OCI-LY1 (cell line): ENCODE results near the gene CREM.

ENCODE experiments used
- H2AFZ ChIP-seq: fragments of 200-600 bp; sonication (generic), shearing (Covaris generic); 2 replicates; pipeline ENCODE4 v1.6.0; 2014; ENCODE audit warnings: antibody characterized with exemption, mild to moderate bottlenecking, low read length
- H3F3A ChIP-seq: fragments of 200-600 bp; sonication (generic), shearing (Covaris generic); 2 replicates; pipeline ENCODE4 v1.6.0; 2014; ENCODE audit warnings: mild to moderate bottlenecking, antibody characterized with exemption, low read length, moderate library complexity; ENCODE audit not compliant: insufficient read depth
- H3K27ac ChIP-seq: fragments of 200-600 bp; sonication (generic); 2 replicates; pipeline ENCODE4 v1.5.1; 2014; ENCODE audit warnings: low read length, mixed run types, mild to moderate bottlenecking, low read depth; ENCODE audit not compliant: poor library complexity, severe bottlenecking
- H3K27me3 ChIP-seq: fragments of 200-600 bp; sonication (generic); 2 replicates; pipeline ENCODE4 v1.6.0; 2014; ENCODE audit warnings: antibody characterized with exemption, mild to moderate bottlenecking, low read length, moderate library complexity; ENCODE audit not compliant: insufficient read depth
- H3K36me3 ChIP-seq: fragments of 200-600 bp; sonication (generic); 2 replicates; pipeline ENCODE4 v1.6.1; 2014; ENCODE audit warnings: mild to moderate bottlenecking, antibody characterized with exemption, low read length, moderate library complexity, mixed read lengths; ENCODE audit not compliant: insufficient read depth
- H3K4me1 ChIP-seq: fragments of 200-600 bp; sonication (generic); 2 replicates; pipeline ENCODE4 v1.5.1; 2014; ENCODE audit warnings: mild to moderate bottlenecking, low read length, moderate library complexity; ENCODE audit not compliant: insufficient read depth, severe bottlenecking
- H3K4me2 ChIP-seq: fragments of 200-600 bp; sonication (generic), shearing (Covaris generic); 2 replicates; pipeline ENCODE4 v1.6.1; 2014; ENCODE audit warnings: low read length
- H3K4me3 ChIP-seq: fragments of 200-600 bp; sonication (generic); 2 replicates; pipeline ENCODE4 v1.5.1; 2014; ENCODE audit warnings: low read length, low read depth, mild to moderate bottlenecking, mixed read lengths; ENCODE audit not compliant: poor library complexity, severe bottlenecking
- H3K79me2 ChIP-seq: fragments of 200-600 bp; shearing (Covaris generic); 2 replicates; pipeline ENCODE4 v1.6.1; 2016; ENCODE audit warnings: mixed run types, low read length, mixed read lengths; ENCODE audit not compliant: insufficient read depth
- H3K9ac ChIP-seq: fragments of 200-600 bp; sonication (generic), shearing (Covaris generic); 2 replicates; pipeline ENCODE4 v1.6.1; 2014; ENCODE audit warnings: mild to moderate bottlenecking, low read length, mixed read lengths
- H3K9me2 ChIP-seq: fragments of 200-600 bp; sonication (generic), shearing (Covaris generic); 2 replicates; pipeline ENCODE4 v1.6.1; 2014; ENCODE audit warnings: low read depth, mild to moderate bottlenecking, low read length, mixed read lengths
- H3K9me3 ChIP-seq: fragments of 200-600 bp; shearing (Covaris generic); 2 replicates; pipeline ENCODE4 v1.6.1; 2014; ENCODE audit warnings: low read length, mixed read lengths
- H4K20me1 ChIP-seq: fragments of 200-600 bp; sonication (generic), shearing (Covaris generic); 2 replicates; pipeline ENCODE4 v1.6.0; 2016; ENCODE audit warnings: mild to moderate bottlenecking, low read length; ENCODE audit not compliant: insufficient read depth
- CTCF ChIP-seq: fragments of 200-600 bp; sonication (generic), shearing (Covaris generic); IDR thresholded peaks from 2 replicates; pipeline ENCODE4 v1.5.1; 2017; ENCODE audit warnings: mild to moderate bottlenecking, antibody characterized with exemption, low read length, moderate library complexity, mixed read lengths
- EZH2 ChIP-seq: fragments of 200-600 bp; sonication (generic), shearing (Covaris generic); IDR thresholded peaks from 2 replicates; pipeline ENCODE4 v1.8.0; 2017; ENCODE audit warnings: borderline replicate concordance, mixed run types, mild to moderate bottlenecking, antibody characterized with exemption, low read length, moderate library complexity, mixed read lengths

The CREM gene

GRCh38 chr10:35208536-35208935 lies 81.9 kb downstream of the CREM start:
- Histone ChIP-seq H3K27me3 (no peaks in the 10 kb centered on the region), H3K36me3 (no peaks in the 10 kb centered on the region), H3K4me2 (no peak overlapping the region), H3K9ac (no peak overlapping the region), H3K79me2 (no peaks in the 10 kb centered on the region), H3F3A (no peaks in the 10 kb centered on the region), H3K9me2 (no peaks in the 10 kb centered on the region), H4K20me1 (no peaks in the 10 kb centered on the region), H3K4me3 (no peak overlapping the region), H3K4me1 (no peaks in the 10 kb centered on the region), H3K9me3 (no peaks in the 10 kb centered on the region), H3K27ac (no peak overlapping the region), H2AFZ (no peak overlapping the region)
- no peak for TF ChIP-seq CTCF
- no peak for TF ChIP-seq EZH2

GRCh38 chr10:35208949-35209613 lies 82.4 kb downstream of the CREM start:
- H3K27ac ChIP-seq: no peak overlapping the region

DNA sequence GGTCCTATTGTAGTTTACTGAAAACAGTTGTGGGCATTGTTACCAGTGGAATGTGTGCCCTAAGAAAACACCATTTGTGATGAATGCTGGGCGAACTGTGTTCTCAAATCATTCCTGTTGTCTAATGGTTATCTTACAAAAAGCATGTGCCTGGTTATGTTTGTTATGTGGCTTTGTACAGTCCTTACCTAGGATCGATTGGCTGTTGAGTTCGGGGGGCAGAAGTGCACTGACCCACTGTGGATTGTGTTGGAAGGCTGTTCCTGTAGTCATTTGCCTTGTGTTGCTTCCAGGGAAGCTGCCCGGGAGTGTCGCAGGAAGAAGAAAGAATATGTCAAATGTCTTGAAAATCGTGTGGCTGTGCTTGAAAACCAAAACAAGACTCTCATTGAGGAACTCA lies 84.3 kb downstream of the CREM start:
- Histone ChIP-seq H2AFZ (no peak overlapping the region), H3K36me3 (no peaks in the 10 kb centered on the region), H3K79me2 (no peaks in the 10 kb centered on the region), H4K20me1 (no peaks in the 10 kb centered on the region), H3K9me3 (no peaks in the 10 kb centered on the region), H3F3A (no peaks in the 10 kb centered on the region), H3K4me3 (no peak overlapping the region), H3K27ac (no peak overlapping the region), H3K4me1 (peaks cover 1% of the 10 kb centered on the region), H3K9ac (no peak overlapping the region), H3K4me2 (no peak overlapping the region), H3K27me3 (no peaks in the 10 kb centered on the region), H3K9me2 (no peaks in the 10 kb centered on the region)
- TF ChIP-seq CTCF (no peak), EZH2 (no peak)

More at GRCh38 chr10:35208949-35209613, 82.4 kb downstream of the CREM start:
- TF ChIP-seq CTCF: no peak
- no peak for TF ChIP-seq EZH2
- Histone ChIP-seq H3K4me2 (no peak overlapping the region), H3K9ac (no peak overlapping the region), H3K36me3 (no peaks in the 10 kb centered on the region), H2AFZ (no peak overlapping the region), H4K20me1 (no peaks in the 10 kb centered on the region), H3K9me3 (no peaks in the 10 kb centered on the region), H3F3A (no peaks in the 10 kb centered on the region), H3K79me2 (no peaks in the 10 kb centered on the region), H3K27me3 (no peaks in the 10 kb centered on the region), H3K4me1 (no peaks in the 10 kb centered on the region), H3K9me2 (no peaks in the 10 kb centered on the region), H3K4me3 (no peak overlapping the region)
